ENCODE data around the gene MCF2L. TPM values are rescaled to one million over a fixed set of nuclear protein-coding genes. Genes with fewer than 3 reads are reported as not detected.

The MCF2L gene
- total and polyA plus RNA-seq, 5 donors = 18.0 to 47.5 (median 33.2) TPM

DNA sequence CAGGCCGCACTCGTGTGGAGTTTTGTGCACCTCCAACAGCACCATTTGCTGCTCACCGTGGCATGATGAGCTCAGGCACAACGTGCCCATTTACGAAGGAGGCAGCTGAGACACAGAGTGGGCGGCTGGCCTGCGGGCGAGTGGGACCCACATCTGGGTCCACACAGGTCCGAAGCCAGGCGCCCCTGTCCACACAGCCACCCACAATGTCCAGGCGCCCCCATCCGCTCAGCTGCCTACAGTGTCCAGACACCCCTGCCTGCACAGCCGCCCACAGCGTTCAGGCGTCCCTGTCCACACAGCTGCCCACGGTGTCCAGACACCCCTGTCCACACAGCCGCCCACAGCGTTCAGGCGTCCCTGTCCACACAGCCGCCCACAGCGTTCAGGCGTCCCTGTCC, 94.1 kb downstream of the MCF2L start:
- Histone ChIP-seq H3K27me3 (ENCODE audit: control insufficient read depth, insufficient read depth) (no peaks in the 10 kb centered on the region), H3K27ac (ENCODE audit: low read length) (no peak overlapping the region), H3K4me1 (ENCODE audit: control insufficient read depth, insufficient read depth, low read length) (no peaks in the 10 kb centered on the region), H3K4me3 (ENCODE audit: low read length) (no peak overlapping the region), H3K9me3 (ENCODE audit: control insufficient read depth, low read length) (no peaks in the 10 kb centered on the region)
- peak in 1 of 3 donors; percentile 46 for DNase-seq
- intact Hi-C loops (cut with DNase I) = no loop called here
- no peak for ATAC-seq
- WGBS = 93% methylated on average over 22 of the region's 22 CpGs

DNA sequence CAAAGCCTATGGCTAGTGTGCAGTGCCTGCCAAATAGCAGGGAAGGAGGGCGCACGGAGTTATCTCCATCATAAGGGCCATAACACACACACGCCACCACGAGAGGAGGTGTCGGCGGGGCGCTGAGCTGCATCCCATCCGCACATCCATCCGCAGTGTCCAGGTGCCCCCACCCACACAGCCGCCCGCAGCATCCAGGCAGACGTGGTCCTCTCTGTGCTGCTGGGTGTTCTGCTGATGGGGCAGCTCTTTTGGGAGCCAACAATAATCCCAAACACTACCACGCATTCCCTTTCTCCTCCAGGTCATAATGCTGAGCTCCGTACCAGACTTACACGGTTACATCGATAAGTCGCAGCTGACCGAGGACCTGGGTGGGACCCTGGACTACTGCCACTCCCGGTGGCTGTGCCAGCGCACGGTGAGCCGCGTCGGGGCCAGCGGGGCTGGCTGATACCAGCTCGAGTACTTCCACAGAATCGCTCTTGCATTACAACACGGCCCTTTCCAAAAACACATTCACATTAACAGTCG, 95.1 kb downstream of the MCF2L start:
- WGBS = 73% methylated on average over 29 of the region's 29 CpGs
- H3K4me1 ChIP-seq (ENCODE audit: control insufficient read depth, insufficient read depth, low read length) = no peaks in the 10 kb centered on the region
- intact Hi-C loops (cut with DNase I) = no loop called here
- peak in 2 of 3 donors; percentile 44 to 47 for DNase-seq
- H3K27me3 ChIP-seq (ENCODE audit: control insufficient read depth, insufficient read depth) = no peaks in the 10 kb centered on the region
- ATAC-seq = peak in 1 of 2 donors; percentile 8
- H3K4me3 ChIP-seq (ENCODE audit: low read length) = no peak overlapping the region
- H3K9me3 ChIP-seq (ENCODE audit: control insufficient read depth, low read length) = no peaks in the 10 kb centered on the region
- no peak overlapping the region for H3K27ac ChIP-seq (ENCODE audit: low read length)

GRCh38 chr13:113064534-113065405, 95.8 kb downstream of the MCF2L start:
- peak in 1 of 3 donors; percentile 46 for DNase-seq
- H3K9me3 ChIP-seq (ENCODE audit: control insufficient read depth, low read length) = no peaks in the 10 kb centered on the region
- intact Hi-C loops (cut with DNase I) = no loop called here
- WGBS = 81% methylated on average over 41 of the region's 41 CpGs
- no peak overlapping the region for H3K27ac ChIP-seq (ENCODE audit: low read length)
- no peaks in the 10 kb centered on the region for H3K27me3 ChIP-seq (ENCODE audit: control insufficient read depth, insufficient read depth)
- peak; percentile 10 to 28 for ATAC-seq
- H3K4me1 ChIP-seq (ENCODE audit: control insufficient read depth, insufficient read depth, low read length) = no peaks in the 10 kb centered on the region
- H3K4me3 ChIP-seq (ENCODE audit: low read length) = no peak overlapping the region

DNA sequence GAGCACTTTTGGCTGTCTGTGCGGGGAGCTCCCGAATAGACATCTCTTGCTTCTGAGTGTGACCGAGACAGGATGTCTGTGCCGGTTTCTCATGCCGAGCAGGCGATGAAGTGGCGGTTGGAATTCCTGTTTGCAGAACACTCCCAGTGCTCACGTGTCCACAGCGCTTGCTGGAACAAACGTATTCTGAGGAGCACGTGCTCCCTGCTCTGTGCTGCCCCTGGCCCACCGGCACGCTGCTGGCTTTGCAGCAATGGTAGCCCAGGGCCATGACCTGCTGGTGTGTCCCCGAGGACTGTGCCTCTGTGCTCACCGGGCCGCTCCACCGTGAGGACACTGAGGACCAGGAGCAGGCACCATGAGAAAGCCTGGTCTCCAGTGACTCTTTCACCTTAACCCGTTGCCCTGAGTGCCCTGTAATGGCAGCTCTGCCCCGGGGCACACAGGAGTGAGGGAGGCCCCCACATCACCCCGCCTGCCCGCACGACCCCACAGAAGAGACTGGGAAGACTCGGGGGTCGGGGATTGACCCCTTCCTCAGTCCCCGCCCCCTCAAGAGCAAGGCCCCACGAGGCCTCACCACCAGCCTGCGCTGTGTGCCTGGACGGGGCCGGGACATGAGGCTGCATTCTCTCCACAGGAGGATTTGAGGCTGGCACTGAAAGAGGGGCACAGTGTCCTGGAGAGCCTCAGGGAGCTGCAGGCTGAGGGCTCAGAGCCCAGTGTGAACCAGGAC, 96.6 kb downstream of the MCF2L start:
- Histone ChIP-seq H3K27ac (ENCODE audit: low read length) (no peak overlapping the region), H3K27me3 (ENCODE audit: control insufficient read depth, insufficient read depth) (no peaks in the 10 kb centered on the region), H3K4me1 (ENCODE audit: control insufficient read depth, insufficient read depth, low read length) (no peaks in the 10 kb centered on the region), H3K9me3 (ENCODE audit: control insufficient read depth, low read length) (no peaks in the 10 kb centered on the region), H3K4me3 (ENCODE audit: low read length) (no peak overlapping the region)
- WGBS = 80% methylated on average over 29 of the region's 29 CpGs
- intact Hi-C loops (cut with DNase I) = no loop called here
- ATAC-seq = peak; percentile 10 to 35
- DNase-seq = peak in 1 of 3 donors; percentile 44

DNA sequence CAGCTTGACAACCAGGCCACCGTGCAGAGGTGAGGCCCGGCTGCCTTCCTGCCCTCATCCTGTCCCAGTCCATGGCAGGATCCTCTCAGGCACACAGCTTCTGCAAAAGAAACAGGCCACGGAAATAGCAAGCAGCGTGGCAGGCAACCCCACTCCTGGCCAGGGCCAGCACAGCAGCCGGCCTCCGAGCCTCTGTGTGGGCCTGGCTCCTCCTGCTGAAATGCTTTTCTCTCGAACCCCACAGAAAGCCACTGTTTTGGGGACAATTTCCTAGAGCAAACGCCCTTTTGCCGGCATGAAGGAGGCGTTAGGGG, 97.1 kb downstream of the MCF2L start:
- intact Hi-C loops (cut with DNase I) = no loop called here
- DNase-seq = peak in 1 of 3 donors; percentile 9
- Histone ChIP-seq H3K4me3 (ENCODE audit: low read length) (no peak overlapping the region), H3K4me1 (ENCODE audit: control insufficient read depth, insufficient read depth, low read length) (no peaks in the 10 kb centered on the region), H3K9me3 (ENCODE audit: control insufficient read depth, low read length) (no peaks in the 10 kb centered on the region), H3K27me3 (ENCODE audit: control insufficient read depth, insufficient read depth) (no peaks in the 10 kb centered on the region), H3K27ac (ENCODE audit: low read length) (no peak overlapping the region)
- no peak for ATAC-seq
- WGBS = 90% methylated on average over 10 of the region's 10 CpGs

- WGBS = 93% methylated on average over 19 of the region's 19 CpGs
Observed at GRCh38 chr13:113066746-113067145, 97.7 kb downstream of the MCF2L start.

GRCh38 chr13:113069861-113070805, 101.1 kb downstream of the MCF2L start:
- no peaks in the 10 kb centered on the region for H3K9me3 ChIP-seq (ENCODE audit: control insufficient read depth, low read length)
- no peaks in the 10 kb centered on the region for H3K27me3 ChIP-seq (ENCODE audit: control insufficient read depth, insufficient read depth)
- 86% methylated on average over 41 of the region's 41 CpGs for WGBS
- peak in 1 of 3 donors; percentile 43 for DNase-seq
- ATAC-seq = no peak
- H3K4me3 ChIP-seq (ENCODE audit: low read length) = no peak overlapping the region
- intact Hi-C loops (cut with DNase I) = no loop called here
- H3K4me1 ChIP-seq (ENCODE audit: control insufficient read depth, insufficient read depth, low read length) = no peaks in the 10 kb centered on the region
- no peak overlapping the region for H3K27ac ChIP-seq (ENCODE audit: low read length)

More at GRCh38 chr13:113066746-113067145, 97.7 kb downstream of the MCF2L start:
- intact Hi-C loops (cut with DNase I) = no loop called here
- no peaks in the 10 kb centered on the region for H3K9me3 ChIP-seq (ENCODE audit: control insufficient read depth, low read length)
- no peak overlapping the region for H3K4me3 ChIP-seq (ENCODE audit: low read length)
- ATAC-seq = peak in 1 of 2 donors; percentile 13
- no peaks in the 10 kb centered on the region for H3K4me1 ChIP-seq (ENCODE audit: control insufficient read depth, insufficient read depth, low read length)
- H3K27me3 ChIP-seq (ENCODE audit: control insufficient read depth, insufficient read depth) = no peaks in the 10 kb centered on the region
- no peak overlapping the region for H3K27ac ChIP-seq (ENCODE audit: low read length)
- DNase-seq = peak in 1 of 3 donors; percentile 60

DNA sequence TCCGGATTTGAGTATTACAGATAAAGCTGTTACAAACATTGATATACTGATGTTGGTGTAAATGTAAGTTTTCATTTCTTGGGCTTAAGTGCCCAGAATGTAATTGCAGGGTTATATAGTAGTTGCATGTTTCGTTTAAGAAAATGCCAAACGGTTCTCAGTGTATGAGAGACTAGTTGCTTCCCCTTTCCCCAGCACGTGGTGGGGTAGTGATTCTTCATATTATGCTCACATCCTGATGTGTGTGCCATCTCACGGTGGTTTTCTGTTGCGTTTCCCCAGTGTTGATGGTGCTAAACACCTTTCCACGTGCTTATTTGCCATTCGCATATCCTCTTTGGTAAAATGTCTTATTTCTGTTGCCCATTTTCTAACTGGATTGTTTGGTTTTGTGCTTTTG, 101.8 kb downstream of the MCF2L start:
- 81% methylated on average over 8 of the region's 8 CpGs for WGBS
- no peak overlapping the region for H3K4me3 ChIP-seq (ENCODE audit: low read length)
- no peaks in the 10 kb centered on the region for H3K27me3 ChIP-seq (ENCODE audit: control insufficient read depth, insufficient read depth)
- no peak overlapping the region for H3K27ac ChIP-seq (ENCODE audit: low read length)
- H3K4me1 ChIP-seq (ENCODE audit: control insufficient read depth, insufficient read depth, low read length) = no peaks in the 10 kb centered on the region
- intact Hi-C loops (cut with DNase I) = no loop called here
- no peaks in the 10 kb centered on the region for H3K9me3 ChIP-seq (ENCODE audit: control insufficient read depth, low read length)
- DNase-seq (no peak), ATAC-seq (no peak)

- WGBS = 84% methylated on average over 3 of the region's 3 CpGs
- intact Hi-C loops (cut with DNase I) = no loop called here
- H3K9me3 ChIP-seq (ENCODE audit: control insufficient read depth, low read length) = no peaks in the 10 kb centered on the region
- H3K4me3 ChIP-seq (ENCODE audit: low read length) = no peak overlapping the region
- H3K4me1 ChIP-seq (ENCODE audit: control insufficient read depth, insufficient read depth, low read length) = no peaks in the 10 kb centered on the region
- ATAC-seq (no peak), DNase-seq (no peak)
- H3K27ac ChIP-seq (ENCODE audit: low read length) = no peak overlapping the region
- H3K27me3 ChIP-seq (ENCODE audit: control insufficient read depth, insufficient read depth) = no peaks in the 10 kb centered on the region
Observed at GRCh38 chr13:113072376-113072775, 103.4 kb downstream of the MCF2L start.

DNA sequence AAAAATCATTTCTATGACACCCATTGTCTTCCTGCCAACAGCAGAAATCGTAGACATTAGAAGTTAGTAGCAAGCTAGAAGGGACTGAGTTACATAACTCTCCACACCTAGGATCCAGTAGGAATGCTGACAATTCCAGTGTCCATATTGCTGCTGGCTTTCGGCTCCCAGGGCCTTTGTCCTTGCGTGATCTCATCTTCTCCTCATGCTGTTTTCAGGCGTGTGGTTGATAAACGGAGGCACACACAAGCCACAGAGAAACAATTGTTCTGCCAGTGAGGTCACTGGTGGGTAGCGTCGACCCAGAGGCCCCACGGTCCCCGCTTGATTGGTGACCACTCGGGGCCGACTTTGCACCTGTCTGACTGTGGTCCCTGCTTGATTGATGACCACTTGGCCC, 104.9 kb downstream of the MCF2L start:
- no peaks in the 10 kb centered on the region for H3K4me1 ChIP-seq (ENCODE audit: control insufficient read depth, insufficient read depth, low read length)
- H3K27me3 ChIP-seq (ENCODE audit: control insufficient read depth, insufficient read depth) = no peaks in the 10 kb centered on the region
- no peaks in the 10 kb centered on the region for H3K9me3 ChIP-seq (ENCODE audit: control insufficient read depth, low read length)
- WGBS = 87% methylated on average over 11 of the region's 11 CpGs
- DNase-seq = no peak
- intact Hi-C loops (cut with DNase I) = no loop called here
- no peak overlapping the region for H3K27ac ChIP-seq (ENCODE audit: low read length)
- H3K4me3 ChIP-seq (ENCODE audit: low read length) = no peak overlapping the region
- ATAC-seq = no peak

Measured in right cardiac atrium (tissue), 5 donors.